Measurements from ENCODE around the gene URGCP. TPM values are rescaled to one million over a fixed set of nuclear protein-coding genes. Genes with fewer than 3 reads are reported as not detected.

URGCP gene
- total RNA-seq, 1 donor from 2014 or later, result 17.6 TPM

DNA sequence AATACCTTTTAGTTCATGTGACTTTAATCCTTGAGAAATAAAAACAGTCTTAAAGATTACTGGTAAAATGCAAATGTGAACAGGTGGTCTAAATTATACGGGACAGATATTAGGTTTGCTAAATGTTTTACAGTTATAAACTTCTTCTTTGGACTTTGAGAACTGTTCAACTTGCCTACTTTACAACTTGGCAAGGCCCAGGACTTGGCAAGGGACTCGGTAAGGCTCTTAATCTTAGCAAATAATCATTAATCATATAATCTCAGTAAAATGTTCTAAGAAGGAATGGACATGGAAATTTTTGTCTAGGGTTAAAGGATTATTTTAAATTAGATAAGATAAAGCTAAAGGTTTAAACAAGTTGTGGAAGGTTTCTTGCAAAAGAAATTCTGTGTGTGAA is 15.0 kb upstream of the URGCP start:
- H3K4me3 ChIP-seq (ENCODE audit: low read depth, low read length), result no peak overlapping the region
- TF ChIP-seq, protein P1, sequence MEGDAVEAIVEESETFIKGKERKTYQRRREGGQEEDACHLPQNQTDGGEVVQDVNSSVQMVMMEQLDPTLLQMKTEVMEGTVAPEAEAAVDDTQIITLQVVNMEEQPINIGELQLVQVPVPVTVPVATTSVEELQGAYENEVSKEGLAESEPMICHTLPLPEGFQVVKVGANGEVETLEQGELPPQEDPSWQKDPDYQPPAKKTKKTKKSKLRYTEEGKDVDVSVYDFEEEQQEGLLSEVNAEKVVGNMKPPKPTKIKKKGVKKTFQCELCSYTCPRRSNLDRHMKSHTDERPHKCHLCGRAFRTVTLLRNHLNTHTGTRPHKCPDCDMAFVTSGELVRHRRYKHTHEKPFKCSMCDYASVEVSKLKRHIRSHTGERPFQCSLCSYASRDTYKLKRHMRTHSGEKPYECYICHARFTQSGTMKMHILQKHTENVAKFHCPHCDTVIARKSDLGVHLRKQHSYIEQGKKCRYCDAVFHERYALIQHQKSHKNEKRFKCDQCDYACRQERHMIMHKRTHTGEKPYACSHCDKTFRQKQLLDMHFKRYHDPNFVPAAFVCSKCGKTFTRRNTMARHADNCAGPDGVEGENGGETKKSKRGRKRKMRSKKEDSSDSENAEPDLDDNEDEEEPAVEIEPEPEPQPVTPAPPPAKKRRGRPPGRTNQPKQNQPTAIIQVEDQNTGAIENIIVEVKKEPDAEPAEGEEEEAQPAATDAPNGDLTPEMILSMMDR (conservative IDR thresholded peaks at IDR 0.05; ENCODE audit: low read depth, low read length), result no peak
- DNase-seq (ENCODE audit: low read depth), result no peak

DNA sequence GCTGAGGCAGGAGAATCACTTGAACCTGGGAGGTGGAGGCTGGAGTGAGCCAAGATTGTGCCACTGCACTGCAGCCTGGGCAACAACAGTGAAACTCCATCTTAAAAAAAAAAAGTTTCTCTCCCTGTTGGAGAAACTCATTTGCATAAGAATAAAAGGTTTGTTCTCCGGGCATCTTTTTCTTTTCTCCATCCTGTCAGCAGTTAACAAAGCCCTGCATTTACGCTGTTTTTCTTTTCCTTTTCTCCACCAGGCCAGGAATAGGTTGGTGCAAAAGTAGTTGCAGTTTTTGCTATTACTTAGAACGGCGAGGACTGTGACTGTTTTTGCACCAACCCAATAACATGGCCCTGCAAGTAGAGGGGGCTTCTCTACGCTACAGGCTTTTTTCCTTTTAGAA is 9.5 kb upstream of the URGCP start:
- H3K4me3 ChIP-seq (ENCODE audit: low read depth, low read length), result no peak overlapping the region
- TF ChIP-seq, protein P1 (conservative IDR thresholded peaks at IDR 0.05; ENCODE audit: low read depth, low read length), result no peak
- no peak for DNase-seq (ENCODE audit: low read depth)

DNA sequence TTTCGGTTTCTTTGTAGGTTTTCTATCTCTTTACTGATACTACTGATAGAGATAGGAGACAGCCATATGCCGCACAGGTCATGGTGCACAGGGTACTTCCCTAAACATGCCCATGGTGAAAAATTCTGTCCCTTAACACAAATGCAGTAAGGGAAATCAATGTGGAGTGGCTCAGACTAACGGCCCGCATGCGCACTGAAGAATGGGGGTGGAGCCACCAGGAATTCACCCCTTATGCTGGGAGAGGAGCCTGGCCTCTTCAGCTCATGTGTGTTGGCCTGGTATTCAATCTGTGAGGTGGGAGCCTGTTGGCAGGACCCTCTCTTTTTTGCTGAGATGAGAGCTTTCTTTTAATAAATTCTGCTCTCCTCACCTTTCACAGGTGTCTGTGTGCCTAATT is 8.4 kb upstream of the URGCP start:
- no peak for DNase-seq (ENCODE audit: low read depth)
- TF ChIP-seq, protein P1 (conservative IDR thresholded peaks at IDR 0.05; ENCODE audit: low read depth, low read length), result no peak
- no peak overlapping the region for H3K4me3 ChIP-seq (ENCODE audit: low read depth, low read length)

DNA sequence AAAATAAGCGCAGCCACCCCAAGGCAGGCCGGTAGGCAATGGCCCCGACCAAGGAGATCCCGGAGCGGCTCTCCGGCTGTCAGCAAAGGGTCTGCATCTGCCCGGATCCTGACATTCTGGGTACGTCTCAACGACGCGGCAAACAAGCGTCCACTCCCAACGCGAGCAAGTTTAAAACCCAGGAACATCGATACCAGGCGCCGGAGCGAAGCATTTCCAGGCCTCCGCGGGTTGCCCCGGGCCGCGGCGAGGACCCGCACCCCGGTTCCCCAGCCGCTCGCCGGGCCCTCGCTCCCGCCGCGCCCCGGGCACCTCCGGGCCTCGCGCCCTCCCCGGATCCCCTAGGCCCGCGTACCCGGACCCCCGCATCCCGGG is 453 bp downstream of the URGCP start:
- TF ChIP-seq, protein P1 (conservative IDR thresholded peaks at IDR 0.05; ENCODE audit: low read depth, low read length), result no peak
- H3K4me3 ChIP-seq (ENCODE audit: low read depth, low read length), result peak overlapping the region; percentile 80
- no peak for DNase-seq (ENCODE audit: low read depth)

DNA sequence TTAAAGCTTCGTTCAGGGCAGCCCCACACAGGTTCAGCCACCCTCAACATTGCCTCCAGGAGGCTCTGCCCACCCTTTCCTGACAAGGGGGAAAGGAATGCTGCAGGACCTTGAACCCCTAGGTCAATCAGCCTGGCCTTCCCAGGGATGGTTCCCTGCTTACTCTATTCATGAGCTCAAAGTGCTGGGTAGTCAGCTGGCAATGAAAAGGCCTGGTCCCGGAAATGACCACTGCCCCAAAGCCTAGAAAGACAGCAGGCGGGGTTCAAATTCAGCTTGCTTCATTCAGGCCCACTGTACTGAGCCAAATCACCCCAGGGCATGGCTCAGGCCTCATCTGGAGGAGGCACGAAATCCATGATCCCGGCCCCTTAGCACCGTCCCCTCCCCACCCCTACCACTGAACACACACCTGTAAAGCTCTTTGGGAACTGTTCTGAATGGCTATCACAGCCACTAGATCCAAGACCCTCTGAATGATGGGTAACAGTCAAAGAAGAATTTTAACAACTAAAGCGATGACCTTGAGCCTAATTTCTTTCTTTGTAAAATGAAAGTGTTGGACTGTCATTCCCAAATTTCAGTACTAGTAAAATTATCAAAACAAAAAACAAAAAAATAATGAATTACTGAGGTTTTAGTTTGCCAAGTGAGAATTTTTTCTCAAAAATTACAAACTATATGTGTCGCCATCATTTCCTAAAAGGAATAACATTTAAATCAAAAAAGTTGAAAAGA is 1.0 kb downstream of the URGCP start:
- TF ChIP-seq, protein P1 (conservative IDR thresholded peaks at IDR 0.05; ENCODE audit: low read depth, low read length), result no peak
- H3K4me3 ChIP-seq (ENCODE audit: low read depth, low read length), result peak overlapping the region; percentile 80
- DNase-seq (ENCODE audit: low read depth), result peak; percentile 71

DNA sequence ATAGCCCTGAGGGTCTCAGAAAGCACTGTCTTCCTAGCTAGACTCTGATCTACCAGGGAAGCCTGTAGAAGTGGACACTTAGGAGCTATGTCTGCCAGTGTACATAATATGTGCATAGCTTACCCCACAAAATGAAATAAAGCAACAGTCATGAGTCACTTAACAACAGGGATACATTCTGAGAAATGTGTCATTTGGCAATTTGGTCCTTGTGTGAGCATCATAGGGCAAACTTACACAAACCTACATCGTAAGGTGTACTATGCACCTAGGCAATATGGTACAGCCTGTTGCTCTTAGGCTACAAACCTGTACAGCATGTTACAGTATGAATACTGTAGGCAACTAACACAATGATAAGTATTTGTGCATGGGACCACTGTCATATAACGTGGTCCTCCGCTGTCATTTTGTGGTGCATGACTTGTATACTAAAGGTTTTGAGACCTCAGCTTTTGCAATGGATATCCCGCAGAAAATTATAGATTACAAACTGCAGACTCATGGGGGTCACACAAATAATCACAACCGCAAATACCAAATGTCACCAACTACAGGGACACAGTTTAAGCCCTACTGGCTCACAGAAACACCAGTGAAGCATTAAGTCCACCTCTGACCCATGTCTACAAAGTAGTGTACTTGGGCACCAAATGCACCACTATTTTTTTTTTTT is 1.7 kb downstream of the URGCP start:
- TF ChIP-seq, protein P1 (conservative IDR thresholded peaks at IDR 0.05; ENCODE audit: low read depth, low read length), result no peak
- H3K4me3 ChIP-seq (ENCODE audit: low read depth, low read length), result peak overlapping the region; percentile 80
- no peak for DNase-seq (ENCODE audit: low read depth)
